ENCODE results near the gene FGD5. TPM values are rescaled to one million over a fixed set of nuclear protein-coding genes. Genes with fewer than 3 reads are reported as not detected.

The FGD5 gene
- total RNA-seq, 1 donor from 2014 or later = 3.2 TPM

DNA sequence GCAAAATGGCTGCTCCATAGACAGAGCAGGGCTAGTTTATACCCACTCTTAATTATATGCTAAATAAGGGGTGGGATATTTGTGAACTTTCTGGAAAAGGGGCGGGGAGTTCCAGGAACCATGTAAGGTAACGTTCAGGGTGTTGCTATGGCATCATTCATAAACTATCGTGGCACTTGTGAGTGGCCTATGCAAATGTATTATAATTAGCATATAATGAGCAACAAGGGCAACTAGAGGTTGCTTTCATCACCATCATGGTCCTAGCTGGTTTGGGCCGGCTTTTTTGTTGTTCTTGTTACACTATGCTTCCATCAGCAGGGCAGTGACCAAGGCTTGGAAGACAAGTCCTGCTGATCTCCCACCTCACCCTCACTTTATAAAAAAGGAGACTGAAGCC is 43.2 kb upstream of the FGD5 start:
- no peak for DNase-seq (ENCODE audit: low spot score in 2 of 2, unreplicated experiment in 2 of 2)
- no peak for TF ChIP-seq CTCF (IDR thresholded peaks at IDR 0.05; ENCODE audit: unreplicated experiment)
- H3K27ac Mint-ChIP-seq = no peak overlapping the region
- no peaks in the 10 kb centered on the region for H3K27me3 Mint-ChIP-seq (ENCODE audit: low read depth)
- no peak overlapping the region for H3K4me3 Mint-ChIP-seq
- H3K4me1 Mint-ChIP-seq = no peaks in the 10 kb centered on the region
- no peaks in the 10 kb centered on the region for H3K36me3 Mint-ChIP-seq
- H3K9me3 Mint-ChIP-seq = peaks cover 14% of the 10 kb centered on the region

DNA sequence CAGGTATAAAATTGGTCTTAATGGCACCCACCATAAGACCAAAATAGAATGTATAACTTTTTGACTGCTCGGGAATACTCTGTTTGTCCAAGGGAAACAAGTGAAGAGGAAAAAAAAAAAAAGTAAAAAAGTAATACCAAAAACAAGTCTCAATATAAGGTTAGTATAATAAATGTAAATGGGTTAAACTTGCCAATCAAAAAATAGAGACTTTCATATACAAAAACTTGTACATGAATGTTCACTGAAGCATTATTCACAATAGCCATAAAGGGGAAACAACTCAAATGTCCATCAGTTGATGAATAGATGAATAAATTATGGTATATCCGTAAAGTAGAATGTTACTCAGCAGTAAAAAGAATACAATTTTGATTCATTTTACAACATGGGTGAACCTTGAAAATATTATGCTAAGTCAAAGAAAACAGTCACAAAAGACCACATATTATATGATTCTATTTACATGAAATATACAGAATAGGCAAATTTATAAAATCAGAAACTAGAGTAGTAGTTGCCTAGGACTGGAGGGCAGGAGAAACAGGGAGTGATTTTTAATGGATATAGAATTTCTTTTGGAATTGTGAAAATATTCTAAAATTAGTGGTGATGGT is 39.6 kb upstream of the FGD5 start:
- Mint-ChIP-seq H3K27me3 (ENCODE audit: low read depth) (no peaks in the 10 kb centered on the region), H3K4me3 (no peak overlapping the region), H3K9me3 (peaks cover 14% of the 10 kb centered on the region), H3K27ac (no peak overlapping the region), H3K4me1 (peaks cover 7% of the 10 kb centered on the region), H3K36me3 (no peaks in the 10 kb centered on the region)
- DNase-seq (ENCODE audit: low spot score in 2 of 2, unreplicated experiment in 2 of 2) = no peak
- TF ChIP-seq CTCF (IDR thresholded peaks at IDR 0.05; ENCODE audit: unreplicated experiment) = no peak

- TF ChIP-seq CTCF (IDR thresholded peaks at IDR 0.05; ENCODE audit: unreplicated experiment) = no peak
- peaks cover 5% of the 10 kb centered on the region for H3K27me3 Mint-ChIP-seq (ENCODE audit: low read depth)
- H3K4me3 Mint-ChIP-seq = no peak overlapping the region
- H3K27ac Mint-ChIP-seq = no peak overlapping the region
- H3K9me3 Mint-ChIP-seq = peaks cover 14% of the 10 kb centered on the region
- no peaks in the 10 kb centered on the region for H3K36me3 Mint-ChIP-seq
- peaks cover 10% of the 10 kb centered on the region for H3K4me1 Mint-ChIP-seq
- peak in 1 of 2 experiments; percentile 18 for DNase-seq (ENCODE audit: low spot score in 2 of 2, unreplicated experiment in 2 of 2)
Observed at GRCh38 chr3:14780927-14781507, 37.7 kb upstream of the FGD5 start.

DNA sequence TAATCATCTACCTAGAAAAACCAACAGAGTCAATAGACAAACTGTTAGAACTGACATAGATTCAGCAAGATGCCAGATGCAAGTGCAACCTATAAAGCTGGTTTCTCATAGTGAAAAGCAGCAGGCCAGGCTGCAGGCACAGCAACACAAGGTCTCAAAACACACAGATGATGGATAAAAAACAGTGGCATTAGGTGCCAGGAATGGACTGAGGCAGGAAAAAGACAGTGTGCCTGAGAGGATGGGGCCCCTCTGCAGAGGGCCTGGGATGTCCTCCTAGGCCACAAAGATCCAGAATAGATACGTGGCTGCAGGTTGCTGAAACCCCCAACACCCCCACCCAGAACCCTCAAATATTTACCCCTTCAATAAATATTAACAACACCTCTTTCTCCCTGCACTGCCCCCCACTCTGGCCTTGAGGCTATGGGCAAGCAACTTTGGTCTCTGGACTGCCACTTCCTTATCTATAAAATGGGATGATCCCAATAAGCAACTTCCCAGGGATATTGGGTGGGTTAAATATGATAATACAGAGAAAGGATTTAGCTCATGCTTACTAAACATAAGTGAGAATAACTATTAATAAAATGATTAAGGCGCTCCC is 35.2 kb upstream of the FGD5 start:
- Mint-ChIP-seq H3K9me3 (peaks cover 10% of the 10 kb centered on the region), H3K4me3 (no peak overlapping the region), H3K36me3 (no peaks in the 10 kb centered on the region), H3K4me1 (peaks cover 10% of the 10 kb centered on the region), H3K27me3 (ENCODE audit: low read depth) (peaks cover 24% of the 10 kb centered on the region), H3K27ac (no peak overlapping the region)
- no peak for TF ChIP-seq CTCF (IDR thresholded peaks at IDR 0.05; ENCODE audit: unreplicated experiment)
- DNase-seq (ENCODE audit: low spot score in 2 of 2, unreplicated experiment in 2 of 2) = no peak

DNA sequence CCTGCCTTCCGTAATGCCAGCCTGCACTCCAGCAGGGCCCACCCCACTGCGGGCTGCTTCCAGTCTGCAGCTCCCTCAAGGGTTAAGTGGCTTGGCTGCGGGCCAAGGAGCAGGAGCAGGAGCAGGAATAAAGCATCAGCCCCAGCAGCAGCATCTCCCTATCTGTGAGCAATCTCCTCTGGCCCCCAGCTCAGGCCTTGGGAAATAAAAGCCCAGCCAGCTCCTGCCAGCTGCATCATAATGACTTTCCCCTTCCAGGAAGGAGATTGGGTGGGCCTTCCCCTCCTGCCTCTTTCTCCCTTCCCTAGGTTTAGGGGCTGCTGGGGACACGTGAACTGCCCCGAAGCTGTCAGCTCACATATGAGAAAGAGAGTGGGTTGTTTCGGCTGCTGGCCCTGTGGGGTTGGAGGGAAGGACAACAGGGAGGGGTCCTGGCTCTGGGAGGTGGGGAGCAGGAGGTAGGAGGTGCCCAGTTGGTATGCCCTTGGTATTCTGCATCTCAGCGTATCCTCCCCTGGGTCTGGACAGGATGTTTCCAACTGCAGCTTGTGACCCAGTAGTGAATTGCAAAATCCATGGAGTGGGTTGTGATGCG is 34.6 kb upstream of the FGD5 start:
- Mint-ChIP-seq H3K27ac (no peak overlapping the region), H3K4me3 (no peak overlapping the region), H3K4me1 (peaks cover 10% of the 10 kb centered on the region), H3K36me3 (no peaks in the 10 kb centered on the region), H3K27me3 (ENCODE audit: low read depth) (peaks cover 26% of the 10 kb centered on the region), H3K9me3 (peaks cover 4% of the 10 kb centered on the region)
- DNase-seq (ENCODE audit: low spot score in 2 of 2, unreplicated experiment in 2 of 2) = peak; percentile 52 to 61
- TF ChIP-seq CTCF (IDR thresholded peaks at IDR 0.05; ENCODE audit: unreplicated experiment) = no peak
